H9 (cell line): ENCODE measurements around the gene LINGO1. TPM values are rescaled to one million over a fixed set of nuclear protein-coding genes. Genes with fewer than 3 reads are reported as not detected.
A peak's percentile ranks its signal among the peaks of the same experiment; 100 is the strongest.

Source experiments
- DNase-seq: peaks from one replicate; pipeline ENCODE4 v3.0.0-alpha.2; 2017
- H2AFZ ChIP-seq: one replicate; pipeline ENCODE4 v1.6.1; 2013; ENCODE audit warnings: mild to moderate bottlenecking, low read length, control low read depth, moderate library complexity
- H2AK5ac ChIP-seq: 2 replicates; pipeline ENCODE4 v1.6.1; 2013; ENCODE audit warnings: low read length, control low read depth, mixed read lengths; ENCODE audit not compliant: insufficient read length
- H2BK120ac ChIP-seq: one replicate; pipeline ENCODE4 v1.6.1; 2013; ENCODE audit warnings: low read depth, mild to moderate bottlenecking, low read length, control low read depth, inconsistent platforms; ENCODE audit not compliant: poor library complexity, severe bottlenecking
- H2BK12ac ChIP-seq: 2 replicates; pipeline ENCODE4 v1.6.1; 2013; ENCODE audit warnings: low read length, control low read depth, mixed read lengths, low read depth; ENCODE audit not compliant: insufficient read length
- H2BK15ac ChIP-seq: 2 replicates; pipeline ENCODE4 v1.6.1; 2013; ENCODE audit warnings: low read depth, low read length, control low read depth
- H2BK20ac ChIP-seq: one replicate; pipeline ENCODE4 v1.6.1; 2013; ENCODE audit warnings: low read depth, mild to moderate bottlenecking, low read length, control low read depth, inconsistent platforms; ENCODE audit not compliant: poor library complexity, severe bottlenecking
- H2BK5ac ChIP-seq: 2 replicates; pipeline ENCODE4 v1.6.1; 2013; ENCODE audit warnings: low read length, control low read depth, mixed read lengths; ENCODE audit not compliant: insufficient read length
- H3K14ac ChIP-seq: 2 replicates; pipeline ENCODE4 v1.6.1; 2013; ENCODE audit warnings: low read length, control low read depth; ENCODE audit not compliant: insufficient read depth
- H3K18ac ChIP-seq: 2 replicates; pipeline ENCODE4 v1.6.1; 2013; ENCODE audit warnings: low read depth, mild to moderate bottlenecking, mixed read lengths, low read length, control low read depth; ENCODE audit not compliant: insufficient read length
- H3K23ac ChIP-seq: 2 replicates; pipeline ENCODE4 v1.6.1; 2013; ENCODE audit warnings: low read length, control low read depth, mixed read lengths, low read depth; ENCODE audit not compliant: insufficient read length
- H3K23me2 ChIP-seq: 2 replicates; pipeline ENCODE4 v1.6.1; 2013; ENCODE audit warnings: low read depth, mild to moderate bottlenecking, mixed read lengths, low read length, control low read depth; ENCODE audit not compliant: insufficient read length, poor library complexity, severe bottlenecking
- H3K27ac ChIP-seq: 2 replicates; pipeline ENCODE4 v1.5.1; 2013; ENCODE audit warnings: low read length, control low read depth, mixed read lengths, low read depth; ENCODE audit not compliant: insufficient read length
- H3K27me3 ChIP-seq: 2 replicates; pipeline ENCODE4 v1.6.1; 2013; ENCODE audit warnings: low read length, control low read depth, inconsistent platforms; ENCODE audit not compliant: insufficient read depth
- H3K4ac ChIP-seq: 2 replicates; pipeline ENCODE4 v1.6.1; 2013; ENCODE audit warnings: low read depth, mild to moderate bottlenecking, control low read depth, inconsistent platforms, low read length, moderate library complexity
- H3K4me1 ChIP-seq: 2 replicates; pipeline ENCODE4 v1.6.1; 2013; ENCODE audit warnings: low read length, control low read depth, inconsistent platforms; ENCODE audit not compliant: insufficient read depth
- H3K4me2 ChIP-seq: 2 replicates; pipeline ENCODE4 v1.6.1; 2013; ENCODE audit warnings: low read length, control low read depth, mixed read lengths; ENCODE audit not compliant: insufficient read length, insufficient read depth
- H3K56ac ChIP-seq: 2 replicates; pipeline ENCODE4 v1.6.1; 2013; ENCODE audit warnings: low read depth, mild to moderate bottlenecking, mixed read lengths, low read length, control low read depth; ENCODE audit not compliant: insufficient read length
- H3K79me1 ChIP-seq: 2 replicates; pipeline ENCODE4 v1.6.1; 2013; ENCODE audit warnings: low read depth, mild to moderate bottlenecking, moderate library complexity, low read length, control low read depth, inconsistent platforms; ENCODE audit not compliant: insufficient read depth, poor library complexity, severe bottlenecking
- H3K79me2 ChIP-seq: 2 replicates; pipeline ENCODE4 v1.6.1; 2013; ENCODE audit warnings: low read length, control low read depth, inconsistent platforms; ENCODE audit not compliant: insufficient read depth
- H3K9ac ChIP-seq: 2 replicates; pipeline ENCODE4 v1.6.1; 2013; ENCODE audit warnings: low read length, control low read depth, mixed read lengths; ENCODE audit not compliant: insufficient read length; ENCODE audit errors: extremely low read depth
- H3K9me3 ChIP-seq: one replicate; pipeline ENCODE4 v1.6.1; 2013; ENCODE audit warnings: low read depth, low read length, inconsistent platforms; ENCODE audit not compliant: control insufficient read depth
- H3T11ph ChIP-seq: one replicate; pipeline ENCODE4 v1.6.1; 2013; ENCODE audit warnings: mild to moderate bottlenecking, low read length, control low read depth, inconsistent platforms
- H4K20me1 ChIP-seq: one replicate; pipeline ENCODE4 v1.6.1; 2013; ENCODE audit not compliant: control insufficient read depth, insufficient read length, insufficient read depth
- H4K5ac ChIP-seq: 2 replicates; pipeline ENCODE4 v1.6.1; 2013; ENCODE audit warnings: low read depth, mild to moderate bottlenecking, mixed read lengths, low read length, control low read depth; ENCODE audit not compliant: insufficient read length
- H4K8ac ChIP-seq: replicated peaks from 2 replicates; pipeline ENCODE4 v1.6.1; 2013; ENCODE audit warnings: low read length, control low read depth, mixed read lengths, low read depth; ENCODE audit not compliant: insufficient read length
- H4K91ac ChIP-seq: 2 replicates; pipeline ENCODE4 v1.6.1; 2013; ENCODE audit warnings: low read depth, mild to moderate bottlenecking, moderate library complexity, mixed read lengths, low read length, control low read depth; ENCODE audit not compliant: insufficient read length
- H3K27ac Mint-ChIP-seq, 3 experiments: 2 replicates in 2 of 3; 3 replicates in 1 of 3; pipeline ENCODE4 v1.8.0; 2020 to 2021; ENCODE audit warnings: mixed read lengths in 3 of 3, mild to moderate bottlenecking in 1 of 3, moderate library complexity in 1 of 3
- H3K27me3 Mint-ChIP-seq: 2 replicates; pipeline ENCODE4 v1.8.0; 2021; ENCODE audit warnings: low read depth, mild to moderate bottlenecking, moderate library complexity, mixed read lengths
- H3K36me3 Mint-ChIP-seq, 3 experiments: 2 replicates in 2 of 3; 3 replicates in 1 of 3; pipeline ENCODE4 v1.8.0; 2020 to 2021; ENCODE audit warnings: low read depth in 3 of 3, mixed read lengths in 3 of 3; ENCODE audit not compliant: insufficient read depth in 1 of 3
- H3K4me1 Mint-ChIP-seq, 2 experiments: 2 replicates each; pipeline ENCODE4 v1.8.0; 2020; ENCODE audit warnings: mixed read lengths in 2 of 2
- H3K4me3 Mint-ChIP-seq, 2 experiments: 2 replicates in 1 of 2; 3 replicates in 1 of 2; pipeline ENCODE4 v1.8.0; 2020 to 2021; ENCODE audit warnings: mild to moderate bottlenecking in 2 of 2, mixed read lengths in 2 of 2, moderate library complexity in 1 of 2
- H3K9me3 Mint-ChIP-seq, 2 experiments: 2 replicates in 1 of 2; 3 replicates in 1 of 2; pipeline ENCODE4 v1.8.0; 2020; ENCODE audit warnings: mild to moderate bottlenecking in 2 of 2, mixed read lengths in 2 of 2, moderate library complexity in 1 of 2
- CTCF ChIP-seq: fragments of 200-600 bp; sonication (generic); conservative IDR thresholded peaks from 3 replicates; pipeline ENCODE4 v1.8.0; 2021; ENCODE audit warnings: antibody characterized with exemption, mild to moderate bottlenecking
- WGBS: extraction: QIAGEN DNeasy Blood & Tissue Kit; methylation state at CpG from one replicate; pipeline ENCODE4 v1.1.7; 2013; ENCODE audit warnings: missing lambda C conversion rate, low lambda C conversion rate, mixed read lengths; ENCODE audit not compliant: insufficient read length; ENCODE audit errors: extremely low coverage; 5-methylcytosine and 5-hydroxymethylcytosine counted together
- total RNA-seq: library from RNA; stranded (reverse); gene quantifications from 2 replicates; pipeline ENCODE4 v1.2.1, GENCODE V29; 2021

The LINGO1 gene
- total RNA-seq, 1 experiment from 2014 or later = 41.6 TPM

GRCh38 chr15:77641999-77642398, 9.3 kb upstream of the LINGO1 start:
- Histone ChIP-seq H2BK20ac (no peak overlapping the region), H3K18ac (no peak overlapping the region), H2AK5ac (no peak overlapping the region), H2BK120ac (no peak overlapping the region), H3K56ac (no peak overlapping the region), H4K20me1 (no peaks in the 10 kb centered on the region), H2BK15ac (no peak overlapping the region), H3K23ac (no peak overlapping the region), H2AFZ (no peak overlapping the region), H3K27ac (no peak overlapping the region), H3K14ac (no peak overlapping the region), H4K91ac (no peak overlapping the region), H2BK12ac (no peak overlapping the region), H3K4me1 (no peaks in the 10 kb centered on the region), H4K5ac (no peak overlapping the region), H3K79me1 (no peaks in the 10 kb centered on the region), H3K27me3 (no peaks in the 10 kb centered on the region), H2BK5ac (no peak overlapping the region), H3K23me2 (no peaks in the 10 kb centered on the region), H3K9ac (no peak overlapping the region), H3K4ac (no peak overlapping the region), H4K8ac (no peak overlapping the region), H3K9me3 (no peaks in the 10 kb centered on the region), H3T11ph (no peak overlapping the region), H3K79me2 (no peaks in the 10 kb centered on the region), H3K4me2 (no peak overlapping the region)
- Mint-ChIP-seq H3K27me3 (peaks cover 11% of the 10 kb centered on the region), H3K4me3 (no peak overlapping the region), H3K36me3 (no peaks in the 10 kb centered on the region), H3K9me3 (no peaks in the 10 kb centered on the region), H3K27ac (peak overlapping the region in 1 of 3 experiments; percentile 82; a peak in 1 of 7 replicates), H3K4me1 (peaks cover 24 to 35% of the 10 kb centered on the region in 2 experiments)
- no peak for DNase-seq
- no peak for TF ChIP-seq CTCF
- WGBS = no CpG with 5 or more reads among the region's 6 CpGs
